CD4-positive, alpha-beta T cell treated with Interleukin-6 for 4 hours (primary cell): ENCODE results near the gene TFAP2C.
"Not testable (repeated sequence)": the region's sequence is repeated elsewhere in the genome, so short reads cannot be mapped to it uniquely, and the experiment has no call there.

Experiments used
- DNase-seq: peaks from one replicate; pipeline ENCODE4 v3.0.0-alpha.2; 2020; ENCODE audit warnings: mixed read lengths

Gene TFAP2C

DNA sequence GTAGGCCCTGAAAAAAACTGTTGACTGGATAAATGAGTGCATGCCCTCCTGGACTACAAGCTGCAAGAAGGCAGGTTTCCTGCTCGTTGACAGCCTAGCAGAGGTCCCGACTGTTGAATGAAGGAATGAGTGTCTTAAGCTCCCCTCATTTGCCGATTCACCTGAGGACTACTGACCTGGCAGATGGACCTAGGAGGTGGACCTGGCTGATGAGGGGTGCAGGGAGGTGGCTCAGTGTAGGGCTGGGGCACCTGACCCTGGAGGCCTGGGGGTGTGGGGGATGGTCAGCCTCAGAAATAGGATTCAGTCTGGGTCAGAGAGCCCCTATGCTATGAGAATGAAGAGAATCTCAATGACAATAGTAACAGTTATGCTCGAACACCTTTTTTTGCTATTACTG, 11.6 kb upstream of the TFAP2C start:
- no peak for DNase-seq

GRCh38 chr20:56621730-56622129, 7.4 kb upstream of the TFAP2C start:
- DNase-seq: no peak

DNA sequence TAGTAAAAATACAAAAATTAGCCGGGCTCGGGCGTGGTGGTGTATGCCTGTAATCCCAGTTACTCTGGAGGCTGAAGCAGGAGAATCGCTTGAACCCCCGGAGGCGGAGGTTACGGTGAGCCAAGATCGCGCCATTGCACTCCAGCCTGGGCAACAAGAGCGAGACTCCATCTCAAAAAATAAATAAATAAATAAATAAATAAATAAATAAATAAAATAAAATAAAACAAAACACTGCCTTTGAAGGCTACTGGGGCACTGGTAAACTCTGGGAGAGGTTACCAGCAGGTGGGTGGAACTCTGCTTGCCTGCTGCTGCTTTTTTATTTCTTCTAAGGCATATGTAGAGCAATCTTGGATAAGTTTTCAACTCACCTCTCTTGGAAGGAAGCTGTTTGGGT, 5.2 kb upstream of the TFAP2C start:
- not testable (repeated sequence) for DNase-seq

GRCh38 chr20:56624786-56625681, 4.1 kb upstream of the TFAP2C start:
- no peak for DNase-seq

DNA sequence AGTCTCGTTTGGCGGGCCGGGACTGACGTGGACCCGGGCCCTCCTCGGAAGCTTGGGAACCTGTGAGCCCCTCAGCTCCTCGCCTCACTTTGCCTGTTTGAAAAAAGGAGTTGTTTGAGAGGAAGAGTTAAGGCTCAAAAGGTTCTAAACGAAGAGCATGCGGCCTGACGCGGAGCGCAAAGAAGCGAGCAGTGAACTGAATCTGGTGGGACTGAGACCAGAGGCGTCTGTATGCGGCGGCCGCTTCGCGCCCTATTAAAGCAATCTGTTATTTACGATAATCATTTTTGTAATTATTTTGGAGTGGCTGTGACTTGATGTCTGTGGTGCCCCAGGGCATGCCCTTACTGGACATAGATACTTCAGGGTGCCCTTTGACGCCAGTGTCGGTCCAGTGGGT, 3.3 kb upstream of the TFAP2C start:
- DNase-seq: no peak

GRCh38 chr20:56626367-56627121, 2.6 kb upstream of the TFAP2C start:
- no peak for DNase-seq

DNA sequence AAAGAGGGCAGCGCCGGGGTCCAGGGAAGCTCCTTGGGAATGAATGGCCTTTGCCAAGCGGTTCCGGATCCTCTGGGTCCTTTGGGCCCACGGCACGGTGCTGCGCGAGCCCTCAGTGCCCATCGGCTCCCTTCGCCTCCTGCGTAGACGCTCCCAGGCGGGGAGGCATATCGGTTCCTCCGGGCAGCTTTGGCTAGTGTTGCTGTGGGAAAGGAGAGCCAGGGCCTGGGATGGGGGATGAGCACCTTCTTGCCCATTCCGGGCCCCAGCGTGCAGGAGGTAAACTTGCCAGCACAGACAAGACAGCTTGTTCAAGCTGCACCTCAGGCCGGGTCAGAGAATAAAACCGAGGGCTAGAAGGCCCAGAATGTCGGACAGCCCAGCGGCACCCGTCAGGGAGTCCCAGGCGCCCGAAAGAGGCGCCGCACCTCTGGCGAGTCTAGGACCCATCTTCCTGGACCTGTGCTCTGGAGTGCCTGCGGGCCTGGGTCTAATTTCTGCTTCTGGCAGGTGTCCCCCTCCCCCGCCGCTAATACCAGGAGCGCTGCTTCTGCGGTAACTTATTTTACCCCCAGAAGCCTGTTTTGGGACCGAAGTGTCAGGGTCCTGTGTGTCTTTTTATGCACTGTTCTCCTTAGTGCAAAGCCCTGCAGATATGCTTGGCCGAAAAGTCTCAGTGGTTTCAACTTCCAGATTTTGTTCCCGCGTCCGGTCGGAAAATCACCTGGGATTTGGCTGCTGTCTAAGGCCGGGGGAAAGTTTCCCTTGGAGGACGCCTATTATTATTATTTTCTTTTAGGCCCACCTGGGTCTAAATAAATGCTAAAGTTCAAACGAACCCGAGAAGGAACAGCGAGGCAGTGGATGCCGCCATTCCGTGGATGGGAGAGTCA, 1.7 kb upstream of the TFAP2C start:
- DNase-seq: no peak

DNA sequence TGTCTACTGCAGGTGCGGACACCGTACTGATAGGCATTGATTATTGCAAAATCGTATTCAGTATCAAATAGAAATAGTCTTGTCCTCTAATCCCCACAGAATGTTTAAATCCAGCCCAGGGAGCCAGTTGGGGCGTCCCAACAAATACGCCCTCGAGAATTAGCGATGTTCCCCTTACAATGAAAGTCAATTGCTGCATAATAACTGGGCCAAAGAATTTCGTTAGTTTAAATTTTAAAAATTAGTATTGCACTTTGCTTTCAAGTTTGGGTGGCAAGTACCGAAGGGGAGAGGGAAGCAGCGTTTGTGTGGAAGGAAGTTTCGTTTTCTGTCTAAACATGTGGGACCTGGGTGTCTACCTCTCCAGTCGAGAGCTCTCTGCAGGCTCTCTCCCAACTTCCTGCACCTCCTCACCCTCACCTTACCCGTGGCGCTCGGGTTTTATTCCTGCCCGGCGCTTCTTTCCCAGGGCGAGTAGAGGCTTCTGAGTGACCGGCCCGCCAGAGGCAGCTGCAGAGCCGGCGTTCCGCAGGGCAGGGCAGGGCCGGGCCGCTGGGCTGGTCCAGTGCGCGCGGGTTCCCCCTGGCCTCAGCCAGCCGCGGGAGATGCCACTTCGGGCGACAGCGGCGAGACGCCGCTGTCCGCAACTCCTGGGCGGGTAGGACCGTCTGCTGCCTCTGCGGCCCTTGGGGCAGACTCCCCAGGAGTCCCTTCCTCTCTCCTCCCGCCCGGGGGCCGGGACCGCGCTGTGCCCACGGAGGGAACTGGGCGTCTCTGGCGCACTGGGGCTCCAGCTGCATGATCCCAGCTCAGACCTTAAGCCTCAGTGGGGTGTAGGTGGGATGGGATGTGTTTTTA, 862 bp upstream of the TFAP2C start:
- no peak for DNase-seq

GRCh38 chr20:56629464-56630085, 469 bp downstream of the TFAP2C start:
- no peak for DNase-seq

GRCh38 chr20:56630086-56630493, 984 bp downstream of the TFAP2C start:
- no peak for DNase-seq

DNA sequence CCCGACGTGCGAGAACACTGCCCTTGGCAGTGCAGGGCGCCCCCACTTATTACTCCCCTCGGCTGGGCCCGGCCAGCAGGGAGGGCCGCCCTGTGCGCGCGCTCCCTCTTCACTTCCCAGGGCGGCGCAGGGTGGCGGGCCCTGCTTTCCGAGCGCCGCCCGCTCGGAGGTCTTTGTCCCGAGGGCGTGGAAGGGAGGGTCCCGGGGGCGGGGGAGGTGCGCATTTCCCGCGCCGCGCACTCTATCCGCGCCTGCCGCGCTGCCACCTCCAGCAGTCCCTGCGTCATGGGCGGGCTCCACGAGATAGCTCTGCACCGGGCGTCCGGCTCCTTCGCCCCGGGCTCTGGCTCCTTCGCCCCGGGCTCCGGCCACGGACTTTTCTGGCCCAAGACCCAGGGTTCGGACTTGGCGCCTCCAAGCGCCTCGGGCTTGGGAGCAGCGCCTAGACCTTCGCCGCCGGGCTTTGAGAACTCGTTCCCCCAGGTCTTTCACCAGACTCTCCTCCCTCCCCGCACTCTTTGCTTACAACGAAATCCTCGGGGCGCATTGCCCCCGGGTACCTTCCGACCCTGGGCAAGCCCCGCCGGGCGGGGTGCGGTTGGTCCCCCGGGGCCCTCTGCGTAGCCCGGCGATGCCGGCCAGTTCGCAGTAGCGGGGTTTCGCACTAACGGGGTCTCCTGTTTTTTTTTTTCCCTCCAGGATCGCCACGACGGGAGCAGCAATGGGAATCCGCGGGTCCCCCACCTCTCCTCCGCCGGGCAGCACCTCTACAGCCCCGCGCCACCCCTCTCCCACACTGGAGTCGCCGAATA, 1.6 kb downstream of the TFAP2C start:
- DNase-seq: no peak

DNA sequence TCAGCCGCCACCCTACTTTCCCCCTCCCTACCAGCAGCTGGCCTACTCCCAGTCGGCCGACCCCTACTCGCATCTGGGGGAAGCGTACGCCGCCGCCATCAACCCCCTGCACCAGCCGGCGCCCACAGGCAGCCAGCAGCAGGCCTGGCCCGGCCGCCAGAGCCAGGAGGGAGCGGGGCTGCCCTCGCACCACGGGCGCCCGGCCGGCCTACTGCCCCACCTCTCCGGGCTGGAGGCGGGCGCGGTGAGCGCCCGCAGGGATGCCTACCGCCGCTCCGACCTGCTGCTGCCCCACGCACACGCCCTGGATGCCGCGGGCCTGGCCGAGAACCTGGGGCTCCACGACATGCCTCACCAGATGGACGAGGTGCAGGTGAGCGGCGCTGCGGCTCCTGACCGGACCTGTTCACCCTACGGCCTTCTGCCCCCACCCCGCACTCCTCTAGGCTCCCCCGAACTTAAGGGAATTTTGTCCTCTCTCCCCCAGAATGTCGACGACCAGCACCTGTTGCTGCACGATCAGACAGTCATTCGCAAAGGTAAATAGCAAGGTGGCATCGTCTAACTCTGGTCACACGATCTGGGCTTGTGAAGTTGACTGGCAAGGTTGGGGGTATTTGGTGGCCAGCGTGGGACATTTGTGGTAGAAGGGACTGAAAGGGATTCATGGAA, 2.3 kb downstream of the TFAP2C start:
- DNase-seq: no peak

- no peak for DNase-seq
These were observed 2.9 kb downstream of the TFAP2C start for GRCh38 chr20:56631990-56632327.

- no peak for DNase-seq
These were observed 5.2 kb downstream of the TFAP2C start for GRCh38 chr20:56634307-56634706.

DNA sequence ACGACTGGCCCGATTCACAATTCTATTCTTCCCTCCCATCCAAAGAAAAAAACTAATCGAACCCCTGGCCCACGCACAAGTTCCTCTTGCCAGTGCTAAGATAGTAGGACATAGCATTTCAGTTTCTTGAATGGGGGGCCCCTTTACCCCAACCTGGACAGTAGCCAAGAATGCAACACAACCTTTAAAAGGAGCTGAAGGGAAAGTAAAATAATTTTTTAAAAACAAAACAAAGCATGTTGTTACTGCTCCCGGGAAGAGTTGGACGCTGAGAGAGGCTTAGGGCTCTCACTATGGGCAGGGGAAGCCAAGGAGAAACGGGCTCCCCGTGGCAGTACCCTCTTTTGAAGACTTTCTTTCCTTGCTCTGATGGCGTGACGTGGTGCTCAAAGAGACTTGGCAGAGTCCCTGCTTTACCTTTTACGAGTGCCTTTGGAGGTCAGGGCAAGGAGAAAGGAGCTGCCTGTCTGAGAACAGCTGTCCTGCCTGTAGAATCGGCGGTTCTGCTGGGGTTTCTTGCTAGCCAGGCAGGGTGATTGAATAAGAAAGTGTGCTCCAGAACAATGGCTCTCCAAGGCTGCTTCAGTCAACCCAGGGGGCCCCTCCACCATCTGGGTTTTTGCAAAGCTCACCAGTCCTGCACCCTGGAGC, 5.8 kb downstream of the TFAP2C start:
- no peak for DNase-seq

GRCh38 chr20:56636716-56637115, 7.6 kb downstream of the TFAP2C start:
- DNase-seq: no peak

GRCh38 chr20:56637576-56637975, 8.5 kb downstream of the TFAP2C start:
- DNase-seq: no peak

DNA sequence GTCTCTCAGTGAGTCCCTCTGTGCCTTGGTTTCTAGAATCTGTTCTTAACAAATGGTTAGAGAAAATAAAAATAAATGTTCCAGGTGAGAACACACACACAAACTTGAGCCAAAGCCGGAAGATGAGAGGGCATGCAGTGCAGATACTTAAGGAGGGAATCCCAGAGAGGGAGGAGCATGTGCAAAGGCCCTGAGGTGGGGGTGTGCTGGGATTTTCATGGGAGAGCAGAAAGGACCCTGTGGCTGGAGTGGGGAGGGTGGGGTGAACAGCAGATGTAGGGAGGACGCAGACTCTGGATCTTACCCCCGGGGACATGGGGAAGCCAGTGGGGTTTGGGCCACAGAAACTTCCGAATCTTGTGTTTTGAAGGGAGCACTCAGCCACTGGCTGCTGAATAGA, 17.5 kb downstream of the TFAP2C start:
- no peak for DNase-seq

DNA sequence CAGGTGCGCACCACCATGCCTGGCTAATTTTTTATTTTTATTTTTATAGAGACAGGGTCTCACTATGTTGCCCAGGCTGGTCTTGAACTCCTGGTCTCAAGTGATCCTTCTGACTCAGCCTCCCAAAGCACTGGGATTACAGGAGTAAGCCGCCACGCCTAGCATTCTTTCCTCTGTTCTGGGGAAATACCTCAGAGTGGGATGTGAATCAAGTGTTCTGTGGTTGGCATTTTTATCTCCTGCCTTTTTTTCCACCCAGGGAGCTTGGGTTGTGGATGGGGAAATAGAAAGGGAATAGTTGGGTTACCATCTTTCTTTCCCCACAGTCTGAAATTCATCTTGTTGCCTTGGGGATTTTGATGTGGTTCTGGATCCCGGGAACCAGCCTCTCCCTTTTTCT, 24.1 kb downstream of the TFAP2C start:
- no peak for DNase-seq

DNA sequence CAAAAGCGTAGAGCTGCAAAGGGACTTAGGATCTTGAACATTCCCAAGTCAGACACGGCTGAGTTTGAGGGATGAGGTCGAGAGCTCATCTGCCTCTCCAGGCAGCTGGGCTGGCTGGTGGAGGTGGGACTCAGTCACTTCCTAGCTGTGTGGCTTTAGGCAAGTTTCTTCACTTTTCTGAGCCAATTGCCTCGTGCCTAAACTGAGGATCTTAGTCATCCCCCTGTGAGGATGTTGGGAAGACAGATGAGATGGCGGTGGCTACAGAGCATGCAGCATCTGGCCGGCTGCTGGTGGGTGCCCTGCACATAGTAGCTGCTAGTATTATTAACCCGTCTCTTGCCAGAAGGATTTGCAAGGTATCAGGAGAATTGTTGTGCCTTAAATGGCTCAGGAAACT, 27.5 kb downstream of the TFAP2C start:
- DNase-seq: no peak
